SK-MEL-5 (cell line): ENCODE measurements around the gene KIFAP3. TPM values are rescaled to one million over a fixed set of nuclear protein-coding genes. Genes with fewer than 3 reads are reported as not detected.
A peak's percentile ranks its signal among the peaks of the same experiment; 100 is the strongest.
"Not testable (repeated sequence)": the region's sequence is repeated elsewhere in the genome, so short reads cannot be mapped to it uniquely, and the experiment has no call there.

Experiments
- DNase-seq: peaks from one replicate; pipeline ENCODE4 v3.0.0-alpha.2; 2016; ENCODE audit warnings: low read depth, low spot score
- in situ Hi-C: cut with HindIII; loops from 2 replicates; pipeline ENCODE4 v1.10.0; 2016; ENCODE audit warnings: low sequenced_read_pairs, high pct_unique_total_duplicates, low pct_unique_long_range_greater_than_20kb
- total RNA-seq: library from RNA; depleted of rRNA; stranded (reverse); fragments of >200 nt; shearing (Covaris generic); gene quantifications from 2 replicates; pipeline ENCODE4 v1.2.3, GENCODE V29; 2014

KIFAP3 gene
- total RNA-seq, 1 experiment from 2014 or later, result 12.8 TPM

DNA sequence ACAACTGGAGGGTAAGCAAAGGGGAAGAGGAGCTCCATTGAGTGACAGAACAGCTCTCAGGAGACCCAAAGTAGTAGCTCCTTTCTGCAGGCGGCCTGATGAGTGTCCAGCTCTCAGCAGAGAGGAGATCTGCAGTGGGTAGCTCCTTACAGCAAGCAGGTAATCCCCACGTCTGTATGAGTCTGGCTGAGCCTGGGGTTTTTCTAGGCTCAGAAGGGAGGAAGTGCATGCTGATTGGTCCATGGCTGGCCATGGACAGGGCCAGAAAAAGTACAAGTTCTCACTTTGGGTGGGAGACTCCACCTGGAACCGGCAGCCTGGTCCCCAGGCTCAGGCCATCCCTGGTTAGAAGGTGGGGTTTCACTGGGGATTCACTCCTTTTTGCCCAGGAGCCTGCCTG, 129.9 kb downstream of the KIFAP3 start:
- no peak for DNase-seq
- in situ Hi-C loops, result no loop called here

- in situ Hi-C loops, result no loop called here
- DNase-seq, result no peak
Observed at GRCh38 chr1:169943963-169944526, 130.4 kb downstream of the KIFAP3 start.

- peak; percentile 3 for DNase-seq
- in situ Hi-C loops, result no loop called here
Observed at GRCh38 chr1:169941982-169942830, 132.3 kb downstream of the KIFAP3 start.

DNA sequence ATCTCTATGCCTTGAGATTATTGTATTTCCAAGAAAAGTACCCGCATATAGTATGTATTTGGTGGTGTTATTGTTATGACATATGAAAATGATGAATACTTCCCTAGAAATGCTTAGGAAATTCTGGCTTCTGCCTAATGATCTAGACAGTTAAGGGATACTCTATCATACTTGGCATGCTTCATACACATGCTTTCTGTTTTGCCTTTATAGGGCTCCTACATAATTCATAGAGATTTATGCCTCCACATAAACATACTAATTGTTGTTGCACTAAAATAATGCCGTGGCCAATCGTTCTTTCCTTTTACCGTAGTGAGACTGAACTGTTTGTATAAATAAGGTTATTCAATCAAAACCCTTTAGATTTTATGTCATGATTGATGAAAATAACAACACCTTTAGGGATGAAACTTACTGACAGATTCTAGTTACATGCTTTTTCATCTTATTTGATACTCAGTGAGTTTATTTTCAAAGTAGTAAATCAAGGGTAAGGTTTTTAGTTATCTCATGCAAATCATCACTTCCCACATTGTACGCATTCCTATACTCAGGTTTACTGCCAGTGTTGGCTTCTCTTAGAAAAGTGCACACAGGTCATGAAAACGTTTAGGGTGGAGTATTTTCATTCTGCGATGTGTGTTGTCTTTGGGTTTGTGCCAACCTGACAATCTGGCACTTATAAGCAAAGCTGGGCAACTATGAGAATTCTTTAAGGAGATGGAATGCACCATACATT, 140.3 kb downstream of the KIFAP3 start:
- in situ Hi-C loops, result no loop called here
- no peak for DNase-seq

GRCh38 chr1:169931795-169932231, 142.7 kb downstream of the KIFAP3 start:
- in situ Hi-C loops, result no loop called here
- no peak for DNase-seq

GRCh38 chr1:169929210-169929526, 145.3 kb downstream of the KIFAP3 start:
- no peak for DNase-seq
- in situ Hi-C loops, result no loop called here

DNA sequence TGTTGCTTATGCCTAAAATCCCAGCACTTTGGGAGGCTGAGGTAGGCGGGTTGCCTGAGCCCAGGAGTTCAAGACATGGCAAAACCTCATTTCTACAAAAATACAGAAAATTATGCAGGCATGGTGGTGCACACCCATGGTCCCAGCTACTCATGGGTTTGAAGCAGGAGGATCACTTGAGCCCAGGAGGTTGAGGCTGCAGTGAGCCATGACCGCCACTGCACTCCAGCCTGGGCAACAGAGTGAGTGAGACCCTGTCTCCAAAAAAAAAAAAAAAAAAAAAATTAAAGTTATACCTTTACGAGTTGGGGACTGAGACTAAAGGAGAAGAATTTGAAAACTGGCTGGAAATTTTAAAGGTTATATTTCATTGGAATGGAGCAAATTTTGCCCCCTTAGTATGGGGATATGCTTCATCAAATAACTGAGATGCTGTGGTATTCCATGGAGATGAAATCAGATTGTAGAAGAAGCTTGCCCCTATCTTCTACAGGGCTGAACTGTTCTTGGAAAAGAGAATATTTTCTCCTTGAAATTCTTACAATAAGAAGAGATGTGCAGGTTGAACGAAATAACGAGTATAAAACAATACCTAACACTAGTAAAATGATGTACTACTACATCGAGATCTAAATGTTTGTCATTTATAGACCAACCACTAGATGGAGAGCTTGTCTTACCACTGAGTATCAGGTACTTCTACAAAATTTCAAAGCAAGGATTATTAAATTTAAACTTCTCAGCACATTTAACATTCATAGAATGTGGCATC, 145.9 kb downstream of the KIFAP3 start:
- in situ Hi-C loops, result no loop called here
- peak; percentile 71 for DNase-seq

DNA sequence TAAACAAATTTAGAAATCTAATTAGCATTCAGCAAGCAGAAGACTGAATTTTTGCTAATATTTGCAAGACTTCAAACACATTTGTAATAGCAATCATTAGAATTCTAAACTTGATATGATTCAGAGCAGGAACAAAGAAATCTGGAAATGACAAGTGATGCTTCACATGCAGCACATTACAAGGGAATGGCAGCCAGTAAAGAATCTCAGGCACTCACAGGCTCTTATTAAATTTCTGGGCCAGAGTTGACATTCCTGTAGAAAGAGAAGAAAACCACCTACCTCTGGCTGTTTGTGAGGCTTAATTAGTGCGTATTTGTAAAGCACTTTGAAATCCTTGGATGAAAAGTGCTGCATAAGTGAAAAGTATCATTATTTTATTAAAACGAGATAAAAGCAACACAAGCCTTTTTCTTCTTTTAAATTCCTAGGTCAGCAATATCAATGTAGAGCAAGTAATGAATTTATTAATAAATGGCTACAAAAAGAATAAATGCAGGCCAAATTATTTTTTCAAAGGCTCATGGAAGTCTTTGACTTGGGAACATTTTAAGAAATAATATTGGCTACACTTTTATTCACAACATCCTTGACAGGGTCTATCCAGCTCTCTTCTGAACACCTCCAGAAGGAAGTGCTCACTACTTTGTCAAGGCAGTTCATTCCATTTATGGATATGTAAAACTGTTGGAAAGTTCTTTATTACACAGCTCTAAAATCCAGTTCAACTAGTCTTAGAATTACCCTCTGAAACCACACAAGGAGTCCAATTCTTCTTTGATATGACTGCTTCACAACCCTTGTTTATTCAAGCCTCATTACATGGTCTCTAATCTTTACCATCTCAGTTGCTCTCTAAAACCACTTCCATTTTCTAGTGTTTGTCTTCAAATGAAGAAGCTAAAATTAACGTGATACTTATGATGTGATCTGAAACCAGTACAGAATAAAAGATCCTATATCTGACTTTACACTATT, 148.7 kb downstream of the KIFAP3 start:
- in situ Hi-C loops, result no loop called here
- peak; percentile 5 for DNase-seq

DNA sequence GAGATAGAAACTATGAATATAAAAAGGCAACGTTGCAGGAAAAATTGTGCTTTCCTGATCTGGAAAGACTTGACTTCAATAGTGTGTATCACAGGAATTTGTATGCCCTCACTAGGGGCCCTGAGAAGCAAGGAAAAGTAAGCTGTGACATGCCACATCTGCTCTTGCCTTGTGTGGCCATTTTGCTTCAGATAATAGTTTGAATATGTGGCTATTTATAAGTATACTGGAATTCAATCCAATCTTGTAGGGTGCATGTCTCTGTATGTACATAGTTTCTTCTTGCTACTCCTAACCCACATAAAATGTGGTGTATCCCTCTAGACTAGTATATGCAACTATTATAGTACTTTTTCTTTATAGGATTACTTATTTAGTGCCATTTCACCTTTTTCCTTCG, 149.7 kb downstream of the KIFAP3 start:
- DNase-seq, result no peak
- in situ Hi-C loops, result no loop called here

DNA sequence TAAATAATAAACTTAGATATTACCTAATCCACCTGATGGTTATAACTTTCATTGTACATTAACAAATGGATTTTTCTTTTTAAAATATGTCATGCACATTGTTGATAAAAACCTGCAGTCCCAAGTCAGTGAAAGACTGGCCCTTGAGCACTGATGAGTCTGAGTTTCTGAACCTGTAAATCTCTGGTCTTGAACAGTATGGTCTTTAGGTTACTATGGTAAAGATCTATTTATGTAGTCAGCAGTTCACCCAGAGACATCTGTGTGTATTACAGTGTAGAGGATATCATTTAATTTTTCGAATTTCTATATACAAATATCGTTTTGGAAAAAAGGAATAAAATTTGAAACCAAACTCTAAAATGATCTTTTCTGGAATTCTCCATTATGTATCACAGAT, 150.4 kb downstream of the KIFAP3 start:
- in situ Hi-C loops, result no loop called here
- DNase-seq, result no peak

GRCh38 chr1:169921080-169921479, 153.4 kb downstream of the KIFAP3 start:
- in situ Hi-C loops, result no loop called here
- no peak for DNase-seq

DNA sequence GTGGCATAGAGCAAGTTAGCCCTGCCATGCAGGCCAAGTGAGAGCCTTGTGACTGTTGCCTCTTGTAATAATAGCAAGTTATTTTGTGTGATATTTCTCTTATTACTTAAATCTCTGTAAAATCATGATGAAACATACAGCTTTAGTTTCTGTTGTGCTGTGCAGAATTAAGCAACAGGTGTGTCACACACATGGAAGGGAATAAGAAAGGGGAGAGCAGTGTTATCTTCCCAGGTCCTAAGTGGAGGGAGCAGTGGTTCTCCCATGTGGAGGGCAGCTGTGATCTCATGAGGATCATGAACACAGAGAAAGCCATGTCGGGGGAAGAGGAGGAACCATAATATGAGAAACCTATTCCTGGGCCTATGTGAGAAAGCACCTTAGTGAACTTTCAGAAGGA, 155.6 kb downstream of the KIFAP3 start:
- in situ Hi-C loops, result no loop called here
- DNase-seq, result no peak

- DNase-seq, in situ Hi-C loops: not testable (repeated sequence)
Observed at GRCh38 chr1:169918220-169918619, 156.3 kb downstream of the KIFAP3 start.

GRCh38 chr1:169915150-169915549, 159.3 kb downstream of the KIFAP3 start:
- no peak for DNase-seq
- in situ Hi-C loops, result no loop called here

- no peak for DNase-seq
- in situ Hi-C loops, result no loop called here
Observed at GRCh38 chr1:169914531-169914930, 160.0 kb downstream of the KIFAP3 start.

DNA sequence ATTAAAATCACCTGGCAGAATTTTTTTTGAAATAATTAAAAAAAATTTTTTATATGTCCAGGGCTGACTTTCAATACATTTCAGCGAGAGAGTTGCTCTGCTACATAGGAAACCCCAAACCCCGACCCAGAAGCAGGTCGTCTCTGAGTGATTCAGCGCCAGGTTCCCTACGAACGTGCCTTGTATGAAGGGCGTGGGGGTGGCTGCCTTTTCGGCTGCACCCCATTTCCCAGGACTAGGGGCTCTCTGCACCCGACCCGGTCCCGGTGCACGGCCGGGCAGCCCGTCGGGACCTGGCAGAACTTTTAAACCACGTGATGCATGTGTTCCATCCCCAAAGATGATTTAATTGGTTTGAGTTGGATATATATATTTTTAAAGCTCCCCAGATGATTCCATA, 165.0 kb downstream of the KIFAP3 start:
- in situ Hi-C loops, result no loop called here
- DNase-seq, result no peak

- in situ Hi-C loops, result no loop called here
- no peak for DNase-seq
Observed at GRCh38 chr1:169906938-169907337, 167.6 kb downstream of the KIFAP3 start.
